Mesenchymal stem cell (in vitro differentiated cells and primary cell): Measurements from ENCODE around the gene SPNS3.

ENCODE experiments used
- DNase-seq: peaks from one replicate; pipeline ENCODE4 v3.0.0-alpha.2; 2013
- H2AFZ ChIP-seq: one replicate; pipeline ENCODE4 v1.6.1; 2013; ENCODE audit warnings: low read depth, mild to moderate bottlenecking, control low read depth, inconsistent platforms, low read length, moderate library complexity
- H2AK5ac ChIP-seq: 2 replicates; pipeline ENCODE4 v1.6.1; 2013; ENCODE audit warnings: low read length, moderate library complexity, mild to moderate bottlenecking, inconsistent platforms; ENCODE audit not compliant: severe bottlenecking
- H2BK120ac ChIP-seq: one replicate; pipeline ENCODE4 v1.6.1; 2013; ENCODE audit warnings: low read depth, mild to moderate bottlenecking, inconsistent platforms, low read length, moderate library complexity
- H2BK12ac ChIP-seq, 2 experiments: one replicate each; pipeline ENCODE4 v1.6.1; 2013; ENCODE audit warnings: inconsistent platforms in 2 of 2, low read length in 2 of 2, mild to moderate bottlenecking in 2 of 2, moderate library complexity in 2 of 2, control low read depth in 1 of 2
- H2BK15ac ChIP-seq: one replicate; pipeline ENCODE4 v1.6.1; 2013; ENCODE audit warnings: mild to moderate bottlenecking, low read depth, inconsistent platforms; ENCODE audit not compliant: poor library complexity, severe bottlenecking
- H2BK5ac ChIP-seq: 2 replicates; pipeline ENCODE4 v1.6.1; 2013; ENCODE audit warnings: low read depth, mild to moderate bottlenecking, low read length, control low read depth, inconsistent platforms; ENCODE audit not compliant: poor library complexity, severe bottlenecking
- H3K14ac ChIP-seq, 2 experiments: one replicate each; pipeline ENCODE4 v1.6.1; 2013; ENCODE audit warnings: inconsistent platforms in 2 of 2, low read length in 2 of 2, control low read depth in 1 of 2, mild to moderate bottlenecking in 1 of 2, moderate library complexity in 1 of 2
- H3K18ac ChIP-seq, 2 experiments: one replicate each; pipeline ENCODE4 v1.6.1; 2013; ENCODE audit warnings: inconsistent platforms in 2 of 2, low read length in 2 of 2, control low read depth in 1 of 2, low read depth in 1 of 2, mild to moderate bottlenecking in 1 of 2
- H3K23ac ChIP-seq, 2 experiments: one replicate each; pipeline ENCODE4 v1.6.1; 2013; ENCODE audit warnings: inconsistent platforms in 2 of 2, low read length in 2 of 2, mild to moderate bottlenecking in 2 of 2, moderate library complexity in 2 of 2, control low read depth in 1 of 2
- H3K27ac ChIP-seq: 2 replicates; pipeline ENCODE4 v1.5.1; 2013; ENCODE audit warnings: mild to moderate bottlenecking, moderate library complexity, low read length, control low read depth, inconsistent platforms; ENCODE audit not compliant: poor library complexity, severe bottlenecking
- H3K27me3 ChIP-seq, 2 experiments: 2 replicates each; pipeline versions ENCODE4 v1.6.1 to v1.7.0; 2013; ENCODE audit warnings: low read length in 2 of 2, mild to moderate bottlenecking in 2 of 2, moderate library complexity in 2 of 2, control low read depth in 1 of 2, inconsistent platforms in 1 of 2; ENCODE audit not compliant: control insufficient read depth in 1 of 2, insufficient read depth in 1 of 2
- H3K36me3 ChIP-seq, 2 experiments: 2 replicates each; pipeline versions ENCODE4 v1.6.1 to v1.7.0; 2013; ENCODE audit warnings: low read length in 2 of 2, control low read depth in 1 of 2, inconsistent platforms in 1 of 2, low read depth in 1 of 2, mild to moderate bottlenecking in 1 of 2; ENCODE audit not compliant: insufficient read depth in 2 of 2, control insufficient read depth in 1 of 2
- H3K4ac ChIP-seq, 2 experiments: one replicate each; pipeline ENCODE4 v1.6.1; 2013; ENCODE audit warnings: inconsistent platforms in 2 of 2, low read length in 2 of 2, mild to moderate bottlenecking in 2 of 2, moderate library complexity in 2 of 2, control low read depth in 1 of 2, low read depth in 1 of 2
- H3K4me1 ChIP-seq: 2 replicates; pipeline ENCODE4 v1.6.1; 2013; ENCODE audit warnings: low read depth, low read length, control low read depth; ENCODE audit not compliant: control insufficient read depth, insufficient read depth
- H3K4me2 ChIP-seq: 2 replicates; pipeline ENCODE4 v1.6.1; 2013; ENCODE audit warnings: low read length, mild to moderate bottlenecking, inconsistent platforms; ENCODE audit not compliant: poor library complexity, severe bottlenecking
- H3K4me3 ChIP-seq, 2 experiments: 2 replicates each; pipeline versions ENCODE4 v1.5.1 to v1.7.0; 2013; ENCODE audit warnings: low read length in 2 of 2, mild to moderate bottlenecking in 2 of 2, control low read depth in 1 of 2, low read depth in 1 of 2; ENCODE audit not compliant: insufficient read depth in 1 of 2
- H3K79me1 ChIP-seq: replicated peaks from 2 replicates; pipeline ENCODE4 v1.6.1; 2013; ENCODE audit warnings: mild to moderate bottlenecking, control low read depth, low read length, inconsistent platforms; ENCODE audit not compliant: poor library complexity, severe bottlenecking
- H3K9ac ChIP-seq: 2 replicates; pipeline ENCODE4 v1.7.0; 2013; ENCODE audit warnings: mild to moderate bottlenecking, low read length, moderate library complexity
- H3K9me3 ChIP-seq: 2 replicates; pipeline ENCODE4 v1.7.0; 2013; ENCODE audit warnings: mild to moderate bottlenecking, low read length; ENCODE audit not compliant: control insufficient read depth
- H4K8ac ChIP-seq: one replicate; pipeline ENCODE4 v1.6.1; 2013; ENCODE audit warnings: inconsistent platforms, mild to moderate bottlenecking, low read length, moderate library complexity
- H4K91ac ChIP-seq: one replicate; pipeline ENCODE4 v1.6.1; 2013; ENCODE audit warnings: mild to moderate bottlenecking, low read length, inconsistent platforms
- WGBS: methylation state at CpG from one replicate; pipeline ENCODE4 v1.1.7; 2013; ENCODE audit warnings: mixed read lengths; 5-methylcytosine and 5-hydroxymethylcytosine counted together

The SPNS3 gene

DNA sequence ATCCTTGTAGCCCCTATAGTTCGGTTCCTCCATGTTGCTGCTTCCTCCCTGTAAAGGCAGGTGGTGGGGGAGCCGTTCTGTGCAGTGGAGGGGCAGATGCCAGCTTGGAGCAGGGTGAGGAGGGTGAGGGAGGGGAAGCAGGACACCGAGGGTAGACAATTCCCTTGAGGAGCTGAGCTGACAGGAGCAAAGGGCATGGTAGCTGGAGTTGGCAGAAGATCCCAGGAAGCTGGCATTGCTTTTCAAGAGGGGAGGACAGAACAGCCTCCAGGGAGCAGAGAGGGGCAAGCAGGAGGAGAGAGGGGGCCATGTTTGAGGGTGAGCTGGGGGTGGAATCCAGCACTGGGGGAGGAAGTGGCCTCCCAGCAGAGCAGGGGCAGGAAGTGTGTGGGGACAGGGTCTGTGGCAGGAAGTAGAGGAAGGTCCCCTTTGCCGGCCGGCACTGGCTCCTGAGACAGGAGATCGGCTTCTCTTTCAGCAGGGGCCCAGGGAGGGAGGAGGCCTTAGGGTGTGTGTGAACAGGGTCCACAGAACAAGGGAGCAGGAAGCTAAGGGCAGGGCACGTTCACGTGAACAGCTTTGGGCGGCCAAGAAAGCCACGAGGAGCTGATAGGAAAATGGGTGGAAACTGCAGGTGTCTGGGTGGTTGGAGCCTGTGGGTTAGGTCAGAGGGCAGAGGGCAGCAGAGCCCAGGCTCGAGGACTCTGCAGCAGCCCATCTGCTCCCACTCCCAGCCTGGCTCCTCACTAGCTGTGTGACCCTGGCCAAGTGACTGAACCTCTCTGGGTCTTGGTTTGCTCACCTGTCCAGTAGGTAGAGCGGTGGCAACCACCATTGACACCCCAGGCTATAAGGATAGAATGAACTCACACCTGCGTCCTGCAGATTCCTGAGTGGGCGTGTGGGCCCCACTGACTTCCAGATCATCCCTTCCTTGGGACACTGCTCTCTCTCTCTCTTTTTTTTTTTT, 47.5 kb downstream of the SPNS3 start:
- Histone ChIP-seq H2BK15ac (no peak overlapping the region), H3K23ac (no peak overlapping the region), H3K9me3 (no peaks in the 10 kb centered on the region), H3K4me3 (no peak overlapping the region), H3K9ac (no peak overlapping the region), H2BK5ac (peak overlapping the region; percentile 67), H2BK12ac (no peak overlapping the region), H3K79me1 (no peaks in the 10 kb centered on the region), H3K4me2 (no peak overlapping the region), H2AK5ac (peak overlapping the region; percentile 88), H3K36me3 (no peaks in the 10 kb centered on the region), H4K8ac (no peak overlapping the region), H3K4ac (no peak overlapping the region), H3K27ac (peak overlapping the region; percentile 86), H3K18ac (no peak overlapping the region), H4K91ac (no peak overlapping the region), H3K14ac (no peak overlapping the region), H3K27me3 (peaks cover 0 to 51% of the 10 kb centered on the region in 2 experiments), H3K4me1 (peaks cover 51% of the 10 kb centered on the region), H2BK120ac (no peak overlapping the region), H2AFZ (no peak overlapping the region)
- no peak for DNase-seq
- WGBS, result 57% methylated on average over 14 of the region's 14 CpGs

DNA sequence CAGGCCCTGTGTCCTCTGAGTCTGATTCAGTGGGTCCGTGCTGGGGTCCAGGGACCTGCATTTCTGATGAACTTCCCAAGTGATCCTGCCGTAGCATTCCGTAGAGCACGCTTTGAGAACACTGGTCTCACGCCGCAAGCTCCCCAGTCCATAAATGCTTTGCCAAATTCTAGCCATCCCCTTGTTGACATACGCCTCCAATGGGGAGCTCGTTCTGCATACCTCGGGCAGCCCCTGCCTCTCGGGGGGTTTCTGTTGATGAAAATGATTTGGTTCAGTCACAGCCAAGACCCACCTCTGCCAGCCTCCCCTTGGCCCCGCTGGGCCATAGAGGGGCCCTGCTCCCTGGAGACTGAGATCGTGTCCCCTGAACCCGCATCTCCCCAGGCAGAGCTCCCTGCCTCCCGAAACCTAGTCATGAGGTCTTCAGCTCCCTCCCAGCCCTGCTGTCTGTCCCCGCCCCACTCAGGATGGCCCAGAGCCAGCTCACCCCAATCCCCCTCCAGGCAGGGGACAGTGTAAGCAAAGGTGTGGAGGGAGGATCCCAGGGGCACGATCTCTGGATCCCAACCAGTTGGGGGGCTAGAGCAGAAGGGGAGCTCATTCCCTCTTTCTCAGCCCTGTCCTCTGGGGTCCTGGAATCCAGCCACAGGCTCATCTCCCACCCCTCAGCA, 48.7 kb downstream of the SPNS3 start:
- no peak overlapping the region for H3K9ac ChIP-seq
- H2AFZ ChIP-seq, result no peak overlapping the region
- no peak overlapping the region for H2BK12ac ChIP-seq
- no peak overlapping the region for H3K27ac ChIP-seq
- H3K36me3 ChIP-seq, result no peaks in the 10 kb centered on the region
- DNase-seq, result no peak
- WGBS, result 90% methylated on average over 13 of the region's 16 CpGs
- no peaks in the 10 kb centered on the region for H3K79me1 ChIP-seq
- H2AK5ac ChIP-seq, result peak overlapping the region; percentile 93
- H4K8ac ChIP-seq, result no peak overlapping the region
- H3K4ac ChIP-seq, result no peak overlapping the region
- no peak overlapping the region for H2BK15ac ChIP-seq
- H3K18ac ChIP-seq, result no peak overlapping the region
- peaks cover 0 to 53% of the 10 kb centered on the region in 2 experiments for H3K27me3 ChIP-seq
- peak overlapping the region; percentile 35 for H2BK5ac ChIP-seq
- no peak overlapping the region for H3K4me3 ChIP-seq
- H3K9me3 ChIP-seq, result no peaks in the 10 kb centered on the region
- H2BK120ac ChIP-seq, result no peak overlapping the region
- no peak overlapping the region for H3K23ac ChIP-seq
- H3K4me2 ChIP-seq, result no peak overlapping the region
- peaks cover 39% of the 10 kb centered on the region for H3K4me1 ChIP-seq
- H4K91ac ChIP-seq, result no peak overlapping the region
- no peak overlapping the region for H3K14ac ChIP-seq

- Histone ChIP-seq H3K9ac (no peak overlapping the region), H2AK5ac (peak overlapping the region; percentile 93), H3K4me3 (no peak overlapping the region), H3K4me1 (peaks cover 38% of the 10 kb centered on the region), H4K91ac (no peak overlapping the region), H3K36me3 (no peaks in the 10 kb centered on the region), H3K18ac (no peak overlapping the region), H2BK15ac (no peak overlapping the region), H3K27me3 (peaks cover 0 to 57% of the 10 kb centered on the region in 2 experiments), H3K27ac (no peak overlapping the region), H3K4ac (no peak overlapping the region), H4K8ac (no peak overlapping the region), H2BK120ac (no peak overlapping the region), H2BK5ac (peak overlapping the region; percentile 11), H3K9me3 (no peaks in the 10 kb centered on the region), H3K14ac (no peak overlapping the region), H3K79me1 (no peaks in the 10 kb centered on the region), H2AFZ (no peak overlapping the region), H2BK12ac (no peak overlapping the region), H3K4me2 (no peak overlapping the region), H3K23ac (no peak overlapping the region)
- DNase-seq, result no peak
- WGBS, result 75% methylated on average over 12 of the region's 13 CpGs
Measured at GRCh38 chr17:4483012-4483840, 49.5 kb downstream of the SPNS3 start.
